Upper lobe of left lung (tissue), 6 donors: ENCODE measurements around the gene ATAD5. TPM values are rescaled to one million over a fixed set of nuclear protein-coding genes. Genes with fewer than 3 reads are reported as not detected.

Experiments used
- small RNA-seq, 4 donors: library from RNA; depleted of rRNA; stranded (forward); fragments of <200 nt; gene quantifications; one replicate each; pipeline ENCODE3, GENCODE V24; 2016
- total RNA-seq, 6 donors: library from RNA; depleted of rRNA in 4 of 6; stranded (reverse); fragments of >200 nt in 4 of 6; gene quantifications; one replicate each; pipeline versions ENCODE4 v1.1.0 to v1.2.1, GENCODE V29; 2016 to 2021
- donor health status: DM: no; HTN: no; CAD: no; lungs with moderate emphysema.
- donor health status: DM: no; HTN: yes; CAD: no; lungs with severe emphysema.

The ATAD5 gene
- total RNA-seq, 6 donors from 2014 or later, result 1.5 to 6.3 (median 1.9) TPM

Small RNAs within 50 kb of the gene (small RNA-seq; reads per million reads assigned to genes)
- 0 reads per million in 4 donors for gene RNU6-298P

Other genes with a start within 250 kb of the ATAD5 start
- 10 to 100 TPM in 5 of 6 donors, 1 to 10 TPM in 1; 8.1 to 26.4 (median 17.8) TPM for gene CRLF3, start 7.3 kb upstream of the ATAD5 start, total RNA-seq
- gene TEFM, start 74.3 kb downstream of the ATAD5 start, total RNA-seq, result 10 to 100 TPM in 3 of 6 donors, 1 to 10 TPM in 3; 3.4 to 77.5 (median 9.2) TPM
- 10 to 100 TPM; 15.8 to 54.5 (median 25.2) TPM for gene ADAP2, start 90.0 kb downstream of the ATAD5 start, total RNA-seq
- gene RNF135, start 139.1 kb downstream of the ATAD5 start, total RNA-seq, result 10 to 100 TPM; 24.9 to 70.2 (median 32.5) TPM